H1 (cell line): ENCODE data around the gene TSPAN1. TPM values are rescaled to one million over a fixed set of nuclear protein-coding genes. Genes with fewer than 3 reads are reported as not detected.

ENCODE experiments used
- CTCF ChIA-PET: fragments of 300-600 bp; sonication (Branson Sonifier 250); formaldehyde crosslinking; loops from one replicate; lab custom pipeline; 2021; ENCODE audit not compliant: partially characterized antibody; lab: Charles Lee
- POLR2A ChIA-PET: fragments of 300-600 bp; sonication (Branson Sonifier 250); formaldehyde crosslinking; loops from one replicate; lab custom pipeline; 2021; ENCODE audit warnings: inconsistent platforms; ENCODE audit not compliant: partially characterized antibody; lab: Charles Lee
- DNase-seq, 2 experiments: peaks; one replicate each; pipeline versions ENCODE4 v3.0.0 to v3.0.0-alpha.2; 2010 to 2022; ENCODE audit warnings: low spot score in 2 of 2, low read depth in 1 of 2, mixed read lengths in 1 of 2
- FAIRE-seq: peaks from 2 replicates; lab custom pipeline; 2011; peaks lifted over from hg19 to GRCh38; lab: Jason Lieb, UNC
- H2AFZ ChIP-seq: 2 replicates; pipeline ENCODE4 v1.8.1; 2012; ENCODE audit warnings: low read length, inconsistent platforms
- H2AK5ac ChIP-seq: 2 replicates; pipeline ENCODE4 v1.6.1; 2013; ENCODE audit warnings: low read depth, low read length
- H2BK120ac ChIP-seq: replicated peaks from 2 replicates; pipeline ENCODE3; 2013; ENCODE audit warnings: low read depth, low read length, inconsistent platforms
- H2BK12ac ChIP-seq: 2 replicates; pipeline ENCODE4 v1.6.1; 2013; ENCODE audit warnings: low read depth, low read length
- H2BK15ac ChIP-seq: 2 replicates; pipeline ENCODE4 v1.6.1; 2013; ENCODE audit warnings: low read length
- H2BK20ac ChIP-seq: 2 replicates; pipeline ENCODE4 v1.6.1; 2013; ENCODE audit warnings: low read length
- H2BK5ac ChIP-seq: 2 replicates; pipeline ENCODE4 v1.6.1; 2013; ENCODE audit warnings: low read depth, low read length
- H3K14ac ChIP-seq: 2 replicates; pipeline ENCODE4 v1.6.1; 2013; ENCODE audit warnings: inconsistent platforms; ENCODE audit not compliant: insufficient read length
- H3K18ac ChIP-seq: 2 replicates; pipeline ENCODE4 v1.6.1; 2013; ENCODE audit warnings: low read length; ENCODE audit errors: extremely low read depth
- H3K23ac ChIP-seq: 2 replicates; pipeline ENCODE4 v1.6.1; 2013; ENCODE audit warnings: inconsistent platforms; ENCODE audit not compliant: insufficient read length
- H3K23me2 ChIP-seq: 2 replicates; pipeline ENCODE4 v1.6.1; 2013; ENCODE audit warnings: low read depth, low read length
- H3K27ac ChIP-seq: 2 replicates; pipeline ENCODE4 v1.6.1; 2011; ENCODE audit warnings: low read depth, low read length, inconsistent platforms
- H3K27me3 ChIP-seq, 4 experiments: replicated peaks in 1 of 4; 1 replicate in 1 of 4; 2 replicates in 3 of 4; pipeline versions ENCODE4 v1.6.1 to v1.8.1; 2011 to 2013; ENCODE audit warnings: low read length in 3 of 4, mild to moderate bottlenecking in 3 of 4, inconsistent platforms in 2 of 4, mixed read lengths in 2 of 4, moderate library complexity in 1 of 4; ENCODE audit not compliant: control insufficient read depth in 3 of 4, insufficient read depth in 3 of 4; ENCODE audit errors: extremely low read depth in 1 of 4
- H3K36me3 ChIP-seq, 4 experiments: 2 replicates each; pipeline versions ENCODE4 v1.6.1 to v1.8.1; 2011 to 2013; ENCODE audit warnings: mild to moderate bottlenecking in 4 of 4, low read length in 3 of 4, moderate library complexity in 2 of 4, control low read depth in 1 of 4, inconsistent platforms in 1 of 4; ENCODE audit not compliant: insufficient read depth in 4 of 4, control insufficient read depth in 2 of 4
- H3K4ac ChIP-seq: replicated peaks from 2 replicates; pipeline ENCODE3; 2013; ENCODE audit warnings: low read length, low read depth, mixed read lengths, inconsistent platforms; ENCODE audit not compliant: insufficient read length
- H3K4me1 ChIP-seq, 4 experiments: replicated peaks in 1 of 4; 1 replicate in 1 of 4; 2 replicates in 3 of 4; pipeline versions ENCODE4 v1.6.1 to v1.8.1; 2011 to 2013; ENCODE audit warnings: low read length in 3 of 4, inconsistent platforms in 2 of 4, mixed read lengths in 1 of 4; ENCODE audit not compliant: insufficient read depth in 4 of 4, control insufficient read depth in 3 of 4
- H3K4me2 ChIP-seq, 2 experiments: 2 replicates each; pipeline versions ENCODE4 v1.6.1 to v1.8.1; 2011 to 2013; ENCODE audit warnings: low read depth in 2 of 2, low read length in 2 of 2, control low read depth in 1 of 2, inconsistent platforms in 1 of 2, mild to moderate bottlenecking in 1 of 2; ENCODE audit not compliant: insufficient read depth in 1 of 2
- H3K4me3 ChIP-seq, 4 experiments: fragments of 200-600, 300-600 bp in 1 of 4; sonication (generic), shearing (Covaris generic), sonication (Bioruptor Twin) in 1 of 4; 2 replicates each; pipeline versions ENCODE4 v1.5.1 to v1.8.1; 2011 to 2016; ENCODE audit warnings: low read length in 4 of 4, low read depth in 3 of 4, control low read depth in 2 of 4, inconsistent platforms in 2 of 4, mild to moderate bottlenecking in 2 of 4, mixed read lengths in 1 of 4, moderate library complexity in 1 of 4; ENCODE audit not compliant: insufficient read depth in 2 of 4; ENCODE audit errors: extremely low read depth in 1 of 4
- H3K56ac ChIP-seq: replicated peaks from 2 replicates; pipeline ENCODE3; 2013; ENCODE audit warnings: low read depth, mild to moderate bottlenecking, mixed read lengths, low read length, inconsistent platforms; ENCODE audit not compliant: insufficient read length
- H3K79me1 ChIP-seq: 2 replicates; pipeline ENCODE4 v1.6.1; 2013; ENCODE audit warnings: low read depth, low read length, control low read depth
- H3K79me2 ChIP-seq, 2 experiments: 2 replicates each; pipeline versions ENCODE4 v1.6.1 to v1.8.1; 2012 to 2013; ENCODE audit warnings: low read length in 2 of 2, mild to moderate bottlenecking in 2 of 2, inconsistent platforms in 1 of 2; ENCODE audit not compliant: insufficient read depth in 2 of 2, control insufficient read depth in 1 of 2
- H3K9ac ChIP-seq, 4 experiments: replicated peaks in 1 of 4; 1 replicate in 1 of 4; 2 replicates in 3 of 4; pipeline versions ENCODE4 v1.6.1 to v1.8.1; 2011 to 2013; ENCODE audit warnings: low read depth in 3 of 4, low read length in 3 of 4, control low read depth in 2 of 4, mild to moderate bottlenecking in 2 of 4, moderate library complexity in 2 of 4, inconsistent platforms in 1 of 4; ENCODE audit errors: extremely low read depth in 1 of 4
- H3K9me3 ChIP-seq, 2 experiments: 2 replicates each; pipeline versions ENCODE4 v1.6.1 to v1.8.1; 2012 to 2013; ENCODE audit warnings: mild to moderate bottlenecking in 2 of 2, moderate library complexity in 2 of 2, control low read depth in 1 of 2, inconsistent platforms in 1 of 2, low read depth in 1 of 2, low read length in 1 of 2, mixed read lengths in 1 of 2; ENCODE audit not compliant: insufficient read depth in 2 of 2
- H4K20me1 ChIP-seq, 2 experiments: replicated peaks in 1 of 2; 2 replicates each; pipeline versions ENCODE3 to v1.8.1; 2011 to 2013; ENCODE audit warnings: inconsistent platforms in 2 of 2, low read length in 2 of 2, mild to moderate bottlenecking in 1 of 2; ENCODE audit not compliant: insufficient read depth in 2 of 2, control insufficient read depth in 1 of 2
- H4K5ac ChIP-seq: 2 replicates; pipeline ENCODE4 v1.6.1; 2013; ENCODE audit warnings: low read length, low read depth, mixed read lengths, inconsistent platforms; ENCODE audit not compliant: insufficient read length
- H4K8ac ChIP-seq: 2 replicates; pipeline ENCODE4 v1.8.0; 2013; ENCODE audit warnings: mild to moderate bottlenecking, moderate library complexity, low read length, inconsistent platforms; ENCODE audit not compliant: insufficient read depth; ENCODE audit errors: extremely low read depth
- H4K91ac ChIP-seq: replicated peaks from 2 replicates; pipeline ENCODE3; 2013; ENCODE audit warnings: low read length, mixed read lengths, inconsistent platforms; ENCODE audit not compliant: insufficient read length
- CBX8 ChIP-seq: fragments of 300-800, 300-1000 bp; sonication (generic); IDR thresholded peaks from 2 replicates; pipeline ENCODE4 v1.7.1; 2016; ENCODE audit warnings: low read depth, low read length, borderline replicate concordance
- CTBP2 ChIP-seq: IDR thresholded peaks from 2 replicates; pipeline ENCODE4 v1.7.0; 2011; ENCODE audit warnings: borderline replicate concordance, mild to moderate bottlenecking, moderate library complexity, mixed read lengths, low read length; ENCODE audit not compliant: insufficient read depth, insufficient read length
- EP300 ChIP-seq, 2 experiments: IDR thresholded peaks; 1 replicate in 1 of 2; 2 replicates in 1 of 2; pipeline ENCODE4 v1.6.1; 2011 to 2012; ENCODE audit warnings: low read depth in 2 of 2, low read length in 2 of 2, mild to moderate bottlenecking in 2 of 2, borderline replicate concordance in 1 of 2, inconsistent platforms in 1 of 2, moderate library complexity in 1 of 2
- KDM1A ChIP-seq: fragments of 200-600, 300-600 bp; sonication (generic); IDR thresholded peaks from 2 replicates; pipeline ENCODE4 v1.7.1; 2016; ENCODE audit warnings: mild to moderate bottlenecking, low read length, borderline replicate concordance
- KDM5A ChIP-seq: fragments of 200-600 bp; IDR thresholded peaks from 2 replicates; pipeline ENCODE4 v1.7.1; 2012; ENCODE audit warnings: mild to moderate bottlenecking, low read length, inconsistent platforms, mixed read lengths
- PHF8 ChIP-seq: fragments of 200-600 bp; sonication (generic); conservative IDR thresholded peaks from 2 replicates; pipeline ENCODE4 v1.7.1; 2012; ENCODE audit warnings: low read depth, mild to moderate bottlenecking, inconsistent platforms, low read length, moderate library complexity
- POLR2A ChIP-seq, 2 experiments: IDR thresholded peaks; 1 replicate in 1 of 2; 2 replicates in 1 of 2; pipeline ENCODE4 v1.6.1; 2011; ENCODE audit warnings: low read depth in 2 of 2, low read length in 2 of 2, mild to moderate bottlenecking in 2 of 2; ENCODE audit errors: control extremely low read depth in 1 of 2
- POLR2AphosphoS5 ChIP-seq: IDR thresholded peaks from 2 replicates; pipeline ENCODE4 v1.6.1; 2011; ENCODE audit warnings: low read depth, low read length
- RBBP5 ChIP-seq: IDR thresholded peaks from 2 replicates; pipeline ENCODE4 v1.7.1; 2012; ENCODE audit warnings: low read depth, mild to moderate bottlenecking, inconsistent platforms, low read length, moderate library complexity, borderline replicate concordance
- RXRA ChIP-seq: IDR thresholded peaks from 2 replicates; pipeline ENCODE4 v1.6.1; 2011; ENCODE audit warnings: low read depth, mild to moderate bottlenecking, low read length, moderate library complexity; ENCODE audit not compliant: insufficient read depth
- SIN3A ChIP-seq, 2 experiments: IDR thresholded peaks in 1 of 2; conservative IDR thresholded peaks in 1 of 2; 2 replicates each; pipeline ENCODE4 v1.6.1; 2011 to 2012; ENCODE audit warnings: low read length in 2 of 2, improper control_type of control experiment in 1 of 2, low read depth in 1 of 2, mild to moderate bottlenecking in 1 of 2
- SP2 ChIP-seq: IDR thresholded peaks from 2 replicates; pipeline ENCODE4 v1.6.1; 2012; ENCODE audit warnings: mild to moderate bottlenecking, low read length, inconsistent platforms
- TAF7 ChIP-seq: optimal IDR thresholded peaks from 2 replicates; pipeline ENCODE3; 2011; ENCODE audit warnings: low read depth, mild to moderate bottlenecking, inconsistent platforms, low read length, moderate library complexity, borderline replicate concordance
- TBP ChIP-seq: IDR thresholded peaks from 2 replicates; pipeline ENCODE4 v1.6.1; 2011; ENCODE audit warnings: low read depth, low read length, improper control_type of control experiment
- TCF12 ChIP-seq: IDR thresholded peaks from 2 replicates; pipeline ENCODE4 v1.6.1; 2011; ENCODE audit warnings: low read depth, mild to moderate bottlenecking, low read length
- polyA plus RNA-seq, 7 experiments: library from polyadenylated mRNA; depleted of rRNA in 3 of 7; stranded (reverse) in 5 of 7; unstranded in 2 of 7; fragments of >200 nt in 5 of 7; fragments of 200-250 nt in 2 of 7; gene quantifications; 1 replicate in 5 of 7; 2 replicates in 1 of 7; 4 replicates in 1 of 7; pipeline versions ENCODE4 v1.2.1 to v1.2.3, GENCODE V29; 2011 to 2013; ENCODE audit warnings: missing spikeins in 2 of 7, mixed read lengths in 2 of 7
- total RNA-seq: library from RNA; stranded (reverse); fragmentation: NEBNext Ultra II Directional; extraction: Animal tissue kit (Norgen Biotek cat#: 25700); gene quantifications from 2 replicates; pipeline ENCODE4 v1.2.1, GENCODE V29; 2021

Gene TSPAN1
- total and polyA plus RNA-seq, 2 of the 8 experiments (the other 6 are each of a cell fraction or from before 2014, with no cell fraction given): 0.05 TPM; not detected in 1

- Histone ChIP-seq H2BK12ac (no peak overlapping the region), H2BK120ac (no peak overlapping the region), H3K14ac (no peak overlapping the region), H3K4ac (no peak overlapping the region), H4K5ac (no peak overlapping the region), H2AFZ (no peak overlapping the region), H3K27ac (no peak overlapping the region), H3K27me3 (no peaks in the 10 kb centered on the region), H2BK15ac (0 out of 2 replicates have a peak overlapping the region, but pooled peaks have one; percentile 46), H2BK5ac (no peak overlapping the region), H3K23ac (no peak overlapping the region), H4K8ac (no peak overlapping the region), H4K91ac (no peak overlapping the region), H3K4me1 (peaks cover 0 to 8% (median 4%) of the 10 kb centered on the region in 4 experiments; a peak in 5 of 7 replicates), H3K4me2 (no peak overlapping the region), H3K23me2 (peaks cover 8% of the 10 kb centered on the region), H3K79me2 (no peaks in the 10 kb centered on the region), H2BK20ac (no peak overlapping the region), H3K9ac (no peak overlapping the region), H3K56ac (no peak overlapping the region), H3K79me1 (no peaks in the 10 kb centered on the region), H4K20me1 (no peaks in the 10 kb centered on the region), H3K4me3 (no peak overlapping the region), H3K9me3 (no peaks in the 10 kb centered on the region), H3K36me3 (no peaks in the 10 kb centered on the region), H3K18ac (no peak overlapping the region), H2AK5ac (no peak overlapping the region)
- FAIRE-seq (no peak), DNase-seq (no peak)
- POLR2A ChIA-PET: interaction anchor here (2.1 kb wide), 1 partner anchor 12 kb away, joined by 6 read pairs; no protein-coding TSS in a partner anchor
- CTCF ChIA-PET: interaction anchor here (1.2 kb wide), 1 partner anchor 47 kb away, joined by 3 read pairs; no protein-coding TSS in a partner anchor
- TF ChIP-seq KDM1A (no peak), POLR2A (IDR thresholded peaks at IDR 0.05; ENCODE audit: control extremely low read depth in 1 of 2, low read depth in 2 of 2, low read length in 2 of 2) (no peak), TCF12 (no peak), SIN3A (conservative IDR thresholded peaks at IDR 0.05 in 1 of 2, IDR thresholded peaks at IDR 0.05 in 1 of 2; ENCODE audit: low read depth in 1 of 2, low read length in 2 of 2) (no peak), TBP (no peak), RBBP5 (no peak), SP2 (no peak), CTBP2 (no peak), KDM5A (no peak), TAF7 (no peak), CBX8 (no peak), PHF8 (no peak), EP300 (IDR thresholded peaks at IDR 0.05; ENCODE audit: borderline replicate concordance in 1 of 2, low read depth in 2 of 2, low read length in 2 of 2) (no peak), RXRA (no peak), POLR2AphosphoS5 (no peak)
Measured at GRCh38 chr1:46136711-46137110, 38.2 kb upstream of the TSPAN1 start.
